Activated naive CD8-positive, alpha-beta T cell treated with anti-CD3 and anti-CD28 coated beads for 36 hours (primary cell): Measurements from ENCODE around the gene HDAC6. TPM values are rescaled to one million over a fixed set of nuclear protein-coding genes. Genes with fewer than 3 reads are reported as not detected.

Experiments used
- DNase-seq: peaks from one replicate; pipeline ENCODE4 v3.0.0; 2021
- H3K27ac Mint-ChIP-seq: one replicate; pipeline ENCODE4 v1.8.0; 2022; ENCODE audit warnings: mild to moderate bottlenecking, moderate library complexity, mixed read lengths
- H3K27me3 Mint-ChIP-seq: one replicate; pipeline ENCODE4 v1.8.0; 2022; ENCODE audit warnings: mild to moderate bottlenecking, mixed read lengths
- H3K36me3 Mint-ChIP-seq: one replicate; pipeline ENCODE4 v1.8.0; 2021; ENCODE audit warnings: mild to moderate bottlenecking, mixed read lengths
- H3K4me1 Mint-ChIP-seq: one replicate; pipeline ENCODE4 v1.8.0; 2021; ENCODE audit warnings: mixed read lengths
- H3K4me3 Mint-ChIP-seq: one replicate; pipeline ENCODE4 v1.8.0; 2022; ENCODE audit warnings: mild to moderate bottlenecking, moderate library complexity, mixed read lengths
- H3K9me3 Mint-ChIP-seq: one replicate; pipeline ENCODE4 v1.8.0; 2022; ENCODE audit warnings: mixed read lengths
- total RNA-seq, 2 experiments: library from RNA; stranded (reverse); gene quantifications; one replicate each; pipeline ENCODE4 v1.2.3, GENCODE V29; 2021

The HDAC6 gene
- total RNA-seq, 2 experiments from 2014 or later = 45.3 to 50.0 TPM

GRCh38 chrX:48785540-48786214 lies 16.2 kb upstream of the HDAC6 start:
- Mint-ChIP-seq H3K36me3 (no peaks in the 10 kb centered on the region), H3K4me3 (no peak overlapping the region), H3K27me3 (no peaks in the 10 kb centered on the region), H3K9me3 (no peaks in the 10 kb centered on the region), H3K4me1 (peaks cover 2% of the 10 kb centered on the region), H3K27ac (no peak overlapping the region)
- DNase-seq = no peak

- no peaks in the 10 kb centered on the region for H3K27me3 Mint-ChIP-seq
- DNase-seq = no peak
- peaks cover 2% of the 10 kb centered on the region for H3K4me1 Mint-ChIP-seq
- no peak within 1 kb of the TSS for H3K4me3 Mint-ChIP-seq
- no peak within 1 kb of the TSS for H3K27ac Mint-ChIP-seq
- H3K9me3 Mint-ChIP-seq = no peaks in the 10 kb centered on the region
- no peaks in the 10 kb centered on the region for H3K36me3 Mint-ChIP-seq
Observed at GRCh38 chrX:48786341-48786800, 15.5 kb upstream of the HDAC6 start, which contains the start of gene GATA1. Gene GATA1, plus strand, starts transcription at chrX:48786590. Its CDS starts 4,520 bp downstream, at chrX:48791110.

GRCh38 chrX:48786825-48787504 lies 14.9 kb upstream of the HDAC6 start:
- no peaks in the 10 kb centered on the region for H3K9me3 Mint-ChIP-seq
- H3K36me3 Mint-ChIP-seq = no peaks in the 10 kb centered on the region
- peaks cover 2% of the 10 kb centered on the region for H3K4me1 Mint-ChIP-seq
- H3K4me3 Mint-ChIP-seq = no peak overlapping the region
- H3K27me3 Mint-ChIP-seq = no peaks in the 10 kb centered on the region
- DNase-seq = no peak
- no peak overlapping the region for H3K27ac Mint-ChIP-seq

GRCh38 chrX:48787505-48788443 lies 14.1 kb upstream of the HDAC6 start:
- H3K36me3 Mint-ChIP-seq = no peaks in the 10 kb centered on the region
- no peak for DNase-seq
- H3K9me3 Mint-ChIP-seq = no peaks in the 10 kb centered on the region
- H3K4me3 Mint-ChIP-seq = no peak overlapping the region
- H3K27ac Mint-ChIP-seq = no peak overlapping the region
- no peaks in the 10 kb centered on the region for H3K27me3 Mint-ChIP-seq
- H3K4me1 Mint-ChIP-seq = peaks cover 2% of the 10 kb centered on the region

GRCh38 chrX:48789366-48790220 lies 12.3 kb upstream of the HDAC6 start:
- H3K27me3 Mint-ChIP-seq = no peaks in the 10 kb centered on the region
- H3K4me3 Mint-ChIP-seq = no peak overlapping the region

GRCh38 chrX:48790477-48790876 lies 11.4 kb upstream of the HDAC6 start:
- Mint-ChIP-seq H3K4me1 (peaks cover 2% of the 10 kb centered on the region), H3K27me3 (no peaks in the 10 kb centered on the region), H3K36me3 (no peaks in the 10 kb centered on the region), H3K27ac (no peak overlapping the region), H3K4me3 (no peak overlapping the region), H3K9me3 (no peaks in the 10 kb centered on the region)
- no peak for DNase-seq

More at GRCh38 chrX:48789366-48790220, 12.3 kb upstream of the HDAC6 start:
- peaks cover 2% of the 10 kb centered on the region for H3K4me1 Mint-ChIP-seq
- DNase-seq = no peak
- H3K27ac Mint-ChIP-seq = no peak overlapping the region
- H3K36me3 Mint-ChIP-seq = no peaks in the 10 kb centered on the region
- no peaks in the 10 kb centered on the region for H3K9me3 Mint-ChIP-seq

GRCh38 chrX:48791063-48791820 lies 10.6 kb upstream of the HDAC6 start:
- H3K27ac Mint-ChIP-seq = no peak overlapping the region
- H3K4me3 Mint-ChIP-seq = no peak overlapping the region
- peaks cover 2% of the 10 kb centered on the region for H3K4me1 Mint-ChIP-seq
- H3K27me3 Mint-ChIP-seq = no peaks in the 10 kb centered on the region
- no peak for DNase-seq
- no peaks in the 10 kb centered on the region for H3K9me3 Mint-ChIP-seq
- H3K36me3 Mint-ChIP-seq = no peaks in the 10 kb centered on the region

- Mint-ChIP-seq H3K4me3 (no peak overlapping the region), H3K27me3 (no peaks in the 10 kb centered on the region), H3K27ac (no peak overlapping the region), H3K9me3 (no peaks in the 10 kb centered on the region), H3K36me3 (no peaks in the 10 kb centered on the region), H3K4me1 (peaks cover 2% of the 10 kb centered on the region)
- DNase-seq = no peak
Observed at GRCh38 chrX:48792219-48792618, 9.6 kb upstream of the HDAC6 start.

- Mint-ChIP-seq H3K9me3 (no peaks in the 10 kb centered on the region), H3K4me1 (peaks cover 2% of the 10 kb centered on the region), H3K4me3 (no peak overlapping the region), H3K27ac (no peak overlapping the region), H3K36me3 (no peaks in the 10 kb centered on the region), H3K27me3 (no peaks in the 10 kb centered on the region)
- no peak for DNase-seq
Observed at GRCh38 chrX:48793935-48794334, 7.9 kb upstream of the HDAC6 start.

- no peaks in the 10 kb centered on the region for H3K36me3 Mint-ChIP-seq
- no peaks in the 10 kb centered on the region for H3K9me3 Mint-ChIP-seq
- no peak for DNase-seq
- H3K4me1 Mint-ChIP-seq = no peaks in the 10 kb centered on the region
- no peak overlapping the region for H3K27ac Mint-ChIP-seq
- no peaks in the 10 kb centered on the region for H3K27me3 Mint-ChIP-seq
- H3K4me3 Mint-ChIP-seq = no peak overlapping the region
Observed at GRCh38 chrX:48794340-48794910, 7.4 kb upstream of the HDAC6 start.

- Mint-ChIP-seq H3K27ac (no peak overlapping the region), H3K27me3 (no peaks in the 10 kb centered on the region), H3K9me3 (no peaks in the 10 kb centered on the region), H3K4me1 (no peaks in the 10 kb centered on the region), H3K4me3 (no peak overlapping the region), H3K36me3 (no peaks in the 10 kb centered on the region)
- DNase-seq = no peak
Observed at GRCh38 chrX:48794911-48795515, 6.9 kb upstream of the HDAC6 start.

GRCh38 chrX:48798318-48798717 lies 3.5 kb upstream of the HDAC6 start:
- peaks cover 2% of the 10 kb centered on the region for H3K36me3 Mint-ChIP-seq
- no peak overlapping the region for H3K27ac Mint-ChIP-seq
- no peak for DNase-seq
- no peak overlapping the region for H3K4me3 Mint-ChIP-seq
- no peaks in the 10 kb centered on the region for H3K27me3 Mint-ChIP-seq
- no peaks in the 10 kb centered on the region for H3K9me3 Mint-ChIP-seq
- peaks cover 4% of the 10 kb centered on the region for H3K4me1 Mint-ChIP-seq

- Mint-ChIP-seq H3K9me3 (no peaks in the 10 kb centered on the region), H3K36me3 (peaks cover 3% of the 10 kb centered on the region), H3K27me3 (no peaks in the 10 kb centered on the region), H3K4me3 (peak overlapping the region; percentile 91), H3K4me1 (peaks cover 5% of the 10 kb centered on the region), H3K27ac (peak overlapping the region; percentile 98)
- DNase-seq = no peak
Observed at GRCh38 chrX:48800574-48801279, 1.1 kb upstream of the HDAC6 start.
